ENCODE results near the gene SP8. TPM values are rescaled to one million over a fixed set of nuclear protein-coding genes. Genes with fewer than 3 reads are reported as not detected.

The SP8 gene
- total RNA-seq, 1 donor from 2014 or later, result not detected

DNA sequence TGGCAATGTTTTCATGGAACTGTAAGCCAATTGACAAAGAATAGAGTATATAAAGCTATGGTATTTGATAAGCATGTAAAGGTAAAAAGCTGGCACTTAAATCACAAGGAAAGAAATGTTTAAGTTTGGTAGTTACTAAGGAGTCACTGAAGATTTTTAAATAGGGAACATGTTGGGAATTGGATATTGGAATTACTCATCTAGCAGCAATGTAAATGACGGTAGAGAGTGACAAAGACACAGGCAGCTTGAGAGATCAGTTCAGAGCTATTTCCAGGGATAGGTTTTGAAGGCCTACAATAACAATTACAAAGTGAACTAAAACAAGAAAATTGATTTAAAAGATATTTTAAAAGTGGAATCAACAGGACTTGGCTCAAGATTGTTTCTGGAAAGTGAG is 36.8 kb downstream of the SP8 start:
- no peak overlapping the region for H3K27ac Mint-ChIP-seq (ENCODE audit: unreplicated experiment)
- no peaks in the 10 kb centered on the region for H3K36me3 Mint-ChIP-seq (ENCODE audit: unreplicated experiment)
- no peak for DNase-seq (ENCODE audit: extremely low spot score, unreplicated experiment)
- H3K9me3 Mint-ChIP-seq (ENCODE audit: unreplicated experiment), result no peaks in the 10 kb centered on the region
- H3K4me1 Mint-ChIP-seq (ENCODE audit: unreplicated experiment), result no peaks in the 10 kb centered on the region
- TF ChIP-seq, protein P1, sequence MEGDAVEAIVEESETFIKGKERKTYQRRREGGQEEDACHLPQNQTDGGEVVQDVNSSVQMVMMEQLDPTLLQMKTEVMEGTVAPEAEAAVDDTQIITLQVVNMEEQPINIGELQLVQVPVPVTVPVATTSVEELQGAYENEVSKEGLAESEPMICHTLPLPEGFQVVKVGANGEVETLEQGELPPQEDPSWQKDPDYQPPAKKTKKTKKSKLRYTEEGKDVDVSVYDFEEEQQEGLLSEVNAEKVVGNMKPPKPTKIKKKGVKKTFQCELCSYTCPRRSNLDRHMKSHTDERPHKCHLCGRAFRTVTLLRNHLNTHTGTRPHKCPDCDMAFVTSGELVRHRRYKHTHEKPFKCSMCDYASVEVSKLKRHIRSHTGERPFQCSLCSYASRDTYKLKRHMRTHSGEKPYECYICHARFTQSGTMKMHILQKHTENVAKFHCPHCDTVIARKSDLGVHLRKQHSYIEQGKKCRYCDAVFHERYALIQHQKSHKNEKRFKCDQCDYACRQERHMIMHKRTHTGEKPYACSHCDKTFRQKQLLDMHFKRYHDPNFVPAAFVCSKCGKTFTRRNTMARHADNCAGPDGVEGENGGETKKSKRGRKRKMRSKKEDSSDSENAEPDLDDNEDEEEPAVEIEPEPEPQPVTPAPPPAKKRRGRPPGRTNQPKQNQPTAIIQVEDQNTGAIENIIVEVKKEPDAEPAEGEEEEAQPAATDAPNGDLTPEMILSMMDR (IDR thresholded peaks at IDR 0.05), result no peak
- H3K27me3 Mint-ChIP-seq (ENCODE audit: unreplicated experiment), result no peaks in the 10 kb centered on the region
- H3K4me3 Mint-ChIP-seq (ENCODE audit: unreplicated experiment), result no peak overlapping the region

DNA sequence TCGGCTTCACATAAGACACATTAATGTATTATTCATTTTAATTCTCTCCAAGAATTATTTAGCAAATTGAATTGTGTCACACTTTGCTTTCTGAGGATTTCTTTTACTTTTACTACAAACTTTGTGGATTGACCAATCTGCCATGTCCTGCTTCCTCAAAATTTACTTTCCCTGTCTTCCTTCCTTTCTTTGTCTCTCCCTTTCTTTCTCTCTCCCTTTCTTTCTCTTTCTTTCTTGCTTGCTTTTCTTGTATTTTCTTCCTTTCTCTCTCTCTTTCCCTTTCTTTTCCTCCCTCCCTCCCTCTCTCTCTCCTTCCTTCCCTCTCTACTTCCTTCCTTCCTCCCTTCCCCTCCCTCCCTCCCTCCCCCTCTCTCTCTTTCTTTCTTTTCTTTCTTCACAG is 37.8 kb downstream of the SP8 start:
- Mint-ChIP-seq H3K4me3 (ENCODE audit: unreplicated experiment) (no peak overlapping the region), H3K27me3 (ENCODE audit: unreplicated experiment) (no peaks in the 10 kb centered on the region), H3K27ac (ENCODE audit: unreplicated experiment) (no peak overlapping the region), H3K4me1 (ENCODE audit: unreplicated experiment) (no peaks in the 10 kb centered on the region), H3K9me3 (ENCODE audit: unreplicated experiment) (no peaks in the 10 kb centered on the region), H3K36me3 (ENCODE audit: unreplicated experiment) (no peaks in the 10 kb centered on the region)
- DNase-seq (ENCODE audit: extremely low spot score, unreplicated experiment), result no peak
- TF ChIP-seq, protein P1 (IDR thresholded peaks at IDR 0.05), result no peak

DNA sequence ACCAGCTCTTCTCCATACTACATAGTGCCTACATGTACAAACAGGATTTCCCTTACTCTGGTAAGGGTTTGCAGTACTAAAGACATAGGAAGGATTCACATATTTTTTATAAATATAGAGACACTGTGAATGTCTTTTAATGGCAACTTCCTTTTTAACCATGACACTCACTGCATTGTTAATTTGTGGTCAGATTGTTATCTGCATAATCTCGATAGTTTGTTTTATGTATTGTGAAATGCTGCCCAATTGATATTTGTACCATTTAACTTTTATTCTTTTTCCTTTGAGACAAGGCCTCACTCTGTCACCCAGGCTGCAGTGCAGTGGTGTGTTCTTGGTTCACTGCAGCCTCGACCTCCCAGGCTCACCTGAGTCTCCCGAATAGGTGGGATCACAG is 39.7 kb downstream of the SP8 start:
- H3K9me3 Mint-ChIP-seq (ENCODE audit: unreplicated experiment), result no peaks in the 10 kb centered on the region

DNA sequence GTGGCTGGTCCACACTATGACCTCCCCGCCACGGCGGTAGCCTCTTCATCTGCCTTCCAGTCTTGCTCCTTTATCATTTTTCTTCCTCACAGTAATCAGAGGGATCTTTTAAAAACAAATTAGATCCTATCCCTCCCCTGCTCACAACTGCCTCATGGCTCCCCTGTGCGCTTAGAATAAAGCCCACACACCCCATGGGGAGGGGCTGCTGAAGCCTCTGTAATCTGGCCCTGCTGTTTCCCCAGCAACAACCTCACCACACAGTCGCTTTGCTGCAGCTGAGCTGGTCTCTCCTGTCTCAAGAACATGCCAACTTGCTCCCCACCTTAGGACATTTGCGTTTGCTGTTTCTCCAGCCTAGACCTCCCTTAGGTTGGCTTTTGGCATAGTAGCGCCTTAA is 41.0 kb downstream of the SP8 start:
- H3K36me3 Mint-ChIP-seq (ENCODE audit: unreplicated experiment), result no peaks in the 10 kb centered on the region
- H3K9me3 Mint-ChIP-seq (ENCODE audit: unreplicated experiment), result no peaks in the 10 kb centered on the region
- TF ChIP-seq, protein P1 (IDR thresholded peaks at IDR 0.05), result no peak
- no peak overlapping the region for H3K27ac Mint-ChIP-seq (ENCODE audit: unreplicated experiment)
- no peaks in the 10 kb centered on the region for H3K4me1 Mint-ChIP-seq (ENCODE audit: unreplicated experiment)
- no peak overlapping the region for H3K4me3 Mint-ChIP-seq (ENCODE audit: unreplicated experiment)
- no peaks in the 10 kb centered on the region for H3K27me3 Mint-ChIP-seq (ENCODE audit: unreplicated experiment)
- no peak for DNase-seq (ENCODE audit: extremely low spot score, unreplicated experiment)

More for the DNA sequence above, 39.7 kb downstream of the SP8 start:
- Mint-ChIP-seq H3K4me1 (ENCODE audit: unreplicated experiment) (no peaks in the 10 kb centered on the region), H3K27me3 (ENCODE audit: unreplicated experiment) (no peaks in the 10 kb centered on the region), H3K36me3 (ENCODE audit: unreplicated experiment) (no peaks in the 10 kb centered on the region), H3K27ac (ENCODE audit: unreplicated experiment) (no peak overlapping the region), H3K4me3 (ENCODE audit: unreplicated experiment) (no peak overlapping the region)
- TF ChIP-seq, protein P1 (IDR thresholded peaks at IDR 0.05), result no peak
- DNase-seq (ENCODE audit: extremely low spot score, unreplicated experiment), result no peak

- TF ChIP-seq, protein P1 (IDR thresholded peaks at IDR 0.05), result no peak
- H3K36me3 Mint-ChIP-seq (ENCODE audit: unreplicated experiment), result no peaks in the 10 kb centered on the region
- H3K4me3 Mint-ChIP-seq (ENCODE audit: unreplicated experiment), result no peak overlapping the region
- H3K4me1 Mint-ChIP-seq (ENCODE audit: unreplicated experiment), result no peaks in the 10 kb centered on the region
- no peak for DNase-seq (ENCODE audit: extremely low spot score, unreplicated experiment)
- H3K27me3 Mint-ChIP-seq (ENCODE audit: unreplicated experiment), result no peaks in the 10 kb centered on the region
- H3K9me3 Mint-ChIP-seq (ENCODE audit: unreplicated experiment), result no peaks in the 10 kb centered on the region
- H3K27ac Mint-ChIP-seq (ENCODE audit: unreplicated experiment), result no peak overlapping the region
Measured at GRCh38 chr7:20744954-20745446, 41.7 kb downstream of the SP8 start.
